Retinal pigment epithelial cell (primary cell): ENCODE results near the gene WASHC1.
"Not testable (repeated sequence)": the region's sequence is repeated elsewhere in the genome, so short reads cannot be mapped to it uniquely, and the experiment has no call there.

ENCODE experiments used
- DNase-seq: peaks from one replicate; pipeline ENCODE4 v3.0.0-alpha.2; 2010; ENCODE audit warnings: low read depth
- H3K4me3 ChIP-seq: 2 replicates; pipeline ENCODE4 v1.5.1; 2011; ENCODE audit warnings: mild to moderate bottlenecking, low read length, control low read depth, moderate library complexity
- CTCF ChIP-seq: conservative IDR thresholded peaks from 2 replicates; pipeline ENCODE4 v1.5.1; 2011; ENCODE audit warnings: low read depth, low read length, control low read depth, inconsistent platforms

Gene WASHC1

GRCh38 chr9:16875-17274 lies 12.4 kb downstream of the WASHC1 start:
- H3K4me3 ChIP-seq, DNase-seq: not testable (repeated sequence)

- not testable (repeated sequence) for H3K4me3 ChIP-seq, DNase-seq
Measured at GRCh38 chr9:14129-14809, 15.0 kb downstream of the WASHC1 start.

GRCh38 chr9:11206-11605 lies 18.1 kb downstream of the WASHC1 start:
- DNase-seq, H3K4me3 ChIP-seq: not testable (repeated sequence)
- TF ChIP-seq CTCF, result peak; percentile 31

- DNase-seq, result not testable (repeated sequence)
Measured at GRCh38 chr9:10653-11053, 18.6 kb downstream of the WASHC1 start.

GRCh38 chr9:10207-10606 lies 19.0 kb downstream of the WASHC1 start:
- not testable (repeated sequence) for DNase-seq, H3K4me3 ChIP-seq

More at GRCh38 chr9:10653-11053, 18.6 kb downstream of the WASHC1 start:
- not testable (repeated sequence) for H3K4me3 ChIP-seq
